GM12874 (cell line): ENCODE measurements around the gene DYRK2.

Experiments used
- TF ChIP-seq, protein P1 (sequence below): IDR thresholded peaks from 2 replicates; pipeline ENCODE4 v1.5.1; 2011; ENCODE audit warnings: low read depth, mild to moderate bottlenecking, control low read depth, low read length, moderate library complexity; ENCODE audit not compliant: insufficient read depth

DYRK2 gene

DNA sequence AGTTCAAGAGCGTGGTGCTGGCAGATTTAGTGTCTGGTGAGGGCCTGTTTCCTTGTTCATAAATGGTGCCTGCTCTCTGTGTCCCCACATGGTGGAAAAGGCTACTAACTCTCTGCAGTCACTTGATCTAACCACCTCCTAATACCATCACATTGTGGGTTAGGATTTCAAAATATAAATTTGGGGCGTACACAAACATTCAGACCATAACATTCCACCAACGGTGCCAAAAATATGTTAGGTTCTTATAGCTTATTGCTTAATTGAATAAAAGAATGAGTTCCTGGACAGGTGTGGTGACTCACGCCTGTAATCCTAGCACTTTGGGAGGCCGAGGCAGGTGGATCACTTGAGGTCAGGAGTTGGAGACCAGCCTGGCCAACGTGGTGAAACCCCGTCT, 3.4 kb upstream of the DYRK2 start:
- TF ChIP-seq, protein P1, sequence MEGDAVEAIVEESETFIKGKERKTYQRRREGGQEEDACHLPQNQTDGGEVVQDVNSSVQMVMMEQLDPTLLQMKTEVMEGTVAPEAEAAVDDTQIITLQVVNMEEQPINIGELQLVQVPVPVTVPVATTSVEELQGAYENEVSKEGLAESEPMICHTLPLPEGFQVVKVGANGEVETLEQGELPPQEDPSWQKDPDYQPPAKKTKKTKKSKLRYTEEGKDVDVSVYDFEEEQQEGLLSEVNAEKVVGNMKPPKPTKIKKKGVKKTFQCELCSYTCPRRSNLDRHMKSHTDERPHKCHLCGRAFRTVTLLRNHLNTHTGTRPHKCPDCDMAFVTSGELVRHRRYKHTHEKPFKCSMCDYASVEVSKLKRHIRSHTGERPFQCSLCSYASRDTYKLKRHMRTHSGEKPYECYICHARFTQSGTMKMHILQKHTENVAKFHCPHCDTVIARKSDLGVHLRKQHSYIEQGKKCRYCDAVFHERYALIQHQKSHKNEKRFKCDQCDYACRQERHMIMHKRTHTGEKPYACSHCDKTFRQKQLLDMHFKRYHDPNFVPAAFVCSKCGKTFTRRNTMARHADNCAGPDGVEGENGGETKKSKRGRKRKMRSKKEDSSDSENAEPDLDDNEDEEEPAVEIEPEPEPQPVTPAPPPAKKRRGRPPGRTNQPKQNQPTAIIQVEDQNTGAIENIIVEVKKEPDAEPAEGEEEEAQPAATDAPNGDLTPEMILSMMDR, result no peak

DNA sequence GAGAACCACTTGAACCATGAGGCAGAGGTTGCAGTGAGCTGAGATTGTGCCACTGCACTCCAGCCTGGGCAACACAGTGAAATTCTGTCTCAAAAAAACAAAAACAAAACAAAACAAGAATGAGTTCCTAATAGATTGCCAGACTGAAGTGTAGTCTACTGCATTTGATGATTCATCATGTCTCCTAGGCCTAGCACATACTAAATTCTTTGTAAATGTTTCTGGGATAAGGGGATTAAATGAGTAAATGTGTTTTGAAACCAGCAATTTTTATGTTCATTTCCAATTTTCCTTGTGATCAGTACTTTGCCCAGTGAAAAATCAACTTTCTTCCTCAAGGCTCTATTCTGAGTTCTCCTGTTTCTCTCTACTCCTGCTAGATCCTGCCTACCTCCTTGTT, 2.9 kb upstream of the DYRK2 start:
- TF ChIP-seq, protein P1, result no peak

DNA sequence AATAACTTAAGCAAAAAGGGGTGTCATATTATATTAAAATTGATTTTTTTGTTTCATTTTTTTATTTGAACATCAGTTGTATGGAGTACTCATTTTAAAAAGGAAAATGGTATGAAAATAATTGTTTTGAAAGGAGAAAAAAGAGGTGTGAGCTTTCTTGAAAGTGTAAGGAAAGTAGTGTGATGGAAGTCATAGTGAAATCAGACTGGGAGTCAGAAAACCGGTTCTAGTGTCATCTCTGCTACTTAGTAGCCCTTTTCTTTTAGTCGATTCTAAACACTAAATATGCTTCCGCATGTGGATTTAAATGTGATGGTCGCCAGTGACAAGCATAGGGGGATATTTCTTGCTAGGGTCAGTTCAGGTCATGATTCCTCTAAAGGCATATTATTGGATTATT, 1.8 kb upstream of the DYRK2 start:
- TF ChIP-seq, protein P1, result no peak

DNA sequence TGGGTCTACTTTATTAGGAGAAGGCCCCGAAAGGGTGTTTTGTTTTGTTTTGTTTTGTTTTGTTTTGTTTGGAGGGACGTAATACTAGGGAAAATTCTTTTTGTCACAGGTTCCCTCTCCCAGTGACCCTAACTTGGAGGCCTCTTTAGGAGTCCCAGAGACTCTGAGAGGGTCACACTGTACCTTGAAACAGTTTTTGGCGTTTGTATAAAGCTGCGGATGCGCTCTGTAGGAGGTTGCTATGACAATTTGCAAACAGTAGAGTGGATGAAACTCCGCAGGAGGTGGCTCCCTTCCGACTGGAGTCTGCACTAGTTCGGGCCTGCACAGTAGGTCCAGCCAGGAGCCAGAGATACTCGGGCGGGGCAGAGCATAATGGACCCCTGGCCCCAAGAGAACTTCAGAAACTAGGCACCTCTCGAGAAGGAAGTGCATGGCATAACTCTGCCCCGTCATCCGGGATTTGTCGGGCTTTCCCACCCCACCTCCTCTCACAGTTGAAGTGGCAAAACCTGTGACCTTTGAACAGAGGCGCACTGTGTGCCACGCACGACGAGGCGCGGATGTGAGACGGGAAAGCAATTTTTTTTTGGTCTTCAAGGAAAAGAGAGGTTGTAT, 1.3 kb upstream of the DYRK2 start:
- TF ChIP-seq, protein P1, result no peak

DNA sequence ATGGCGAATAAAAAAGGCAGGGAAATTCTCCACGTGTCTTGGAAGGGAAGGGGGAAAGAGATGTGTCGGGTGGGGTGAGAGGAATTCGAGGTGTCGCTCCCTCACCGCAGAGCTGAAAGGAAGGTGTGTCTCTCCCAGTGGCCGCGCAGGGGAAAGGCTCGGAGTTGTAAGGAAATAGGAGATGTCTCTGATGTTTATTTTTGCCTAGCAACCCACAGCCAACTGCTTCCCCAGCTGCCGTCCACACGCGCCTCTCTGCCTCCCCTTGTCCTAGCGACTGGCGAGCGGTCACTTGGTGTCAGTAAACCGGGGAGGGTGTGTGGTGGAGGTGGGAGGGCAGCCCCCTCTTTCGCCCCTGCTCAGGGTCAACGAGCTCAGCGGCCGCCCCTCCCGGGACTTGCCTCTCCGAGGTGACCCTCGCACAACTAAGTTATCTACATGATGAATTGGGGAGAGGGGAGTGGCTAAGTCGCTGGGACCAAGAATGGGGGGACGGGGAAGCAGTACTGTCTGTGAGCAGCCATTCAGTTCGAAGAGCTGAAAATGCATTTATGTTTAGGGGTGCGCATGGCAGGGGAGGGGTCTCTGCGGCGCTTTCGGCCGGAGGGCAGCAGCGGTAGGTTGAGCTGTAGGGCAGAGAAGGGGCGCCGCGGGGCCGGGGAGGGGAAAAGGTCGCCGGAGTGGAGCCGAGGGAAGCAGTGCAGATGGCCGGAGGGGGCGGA, 585 bp upstream of the DYRK2 start:
- TF ChIP-seq, protein P1, result 0 out of 2 replicates have a peak, but pooled peaks have one; percentile 8

DNA sequence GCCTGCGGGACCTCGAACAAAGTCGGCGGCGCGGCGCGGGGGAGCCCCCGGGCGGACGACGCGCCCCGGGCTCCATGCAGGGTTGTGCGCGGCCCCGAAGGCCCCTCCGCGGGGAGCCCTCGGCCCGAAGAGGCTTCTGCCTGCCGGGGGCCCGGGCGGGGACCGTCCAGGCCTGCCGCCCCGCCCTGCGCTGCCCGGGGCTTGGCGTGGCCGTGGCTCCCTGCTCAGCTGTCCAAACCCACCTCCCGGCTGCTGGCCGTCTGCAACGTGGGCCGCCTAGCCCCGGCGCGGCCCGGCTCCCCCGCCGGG, 670 bp downstream of the DYRK2 start:
- TF ChIP-seq, protein P1, result no peak

DNA sequence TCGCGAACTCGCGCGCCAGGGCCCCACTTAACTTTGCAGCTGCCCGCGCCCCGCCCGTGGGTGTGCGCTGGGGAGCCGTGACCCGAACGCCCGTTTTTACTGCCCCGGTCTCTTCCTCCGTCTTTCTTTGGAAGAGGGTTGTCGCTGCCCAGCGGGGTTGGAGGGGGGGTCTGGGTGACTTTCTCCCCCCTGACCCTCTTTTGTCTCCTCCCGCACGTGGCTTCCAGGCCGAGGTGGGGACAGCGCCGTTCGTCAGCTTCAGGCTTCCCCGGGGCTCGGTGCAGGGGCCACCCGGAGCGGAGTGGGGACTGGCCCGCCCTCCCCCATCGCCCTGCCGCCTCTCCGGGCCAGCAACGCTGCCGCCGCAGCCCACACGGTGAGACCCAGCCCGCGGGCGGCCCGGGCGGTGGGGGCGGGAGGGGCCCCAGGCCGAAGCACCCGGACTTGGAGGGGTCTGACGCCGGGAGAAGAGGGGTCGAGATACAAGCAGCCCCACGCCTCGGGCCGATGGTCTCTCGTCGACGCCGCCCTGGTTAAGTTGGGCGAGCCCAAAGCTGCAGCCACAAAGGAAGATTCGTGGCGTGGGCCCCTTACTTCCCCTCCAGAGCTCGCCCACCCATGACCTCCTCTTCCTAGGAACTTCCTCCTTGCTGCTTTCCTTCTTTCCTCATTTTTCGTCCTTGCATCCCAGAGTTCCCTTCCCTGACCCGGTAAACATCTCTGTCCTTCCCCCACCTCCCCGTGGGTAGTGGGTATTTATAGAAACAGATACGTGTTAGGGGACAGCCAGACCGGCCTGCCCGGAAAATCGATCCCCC, 1.2 kb downstream of the DYRK2 start:
- TF ChIP-seq, protein P1, result no peak
